Measurements from ENCODE around the gene USP19. TPM values are rescaled to one million over a fixed set of nuclear protein-coding genes. Genes with fewer than 3 reads are reported as not detected.

The USP19 gene
- polyA plus RNA-seq, 1 donor from 2014 or later, result 58.5 TPM

GRCh38 chr3:49162751-49163419 is 42.3 kb upstream of the USP19 start:
- Histone ChIP-seq H3K4me2 (ENCODE audit: low read length) (no peak overlapping the region), H3K9ac (ENCODE audit: low read length) (no peak overlapping the region), H3K79me2 (replicated peaks; ENCODE audit: insufficient read depth, low read length) (peaks cover 24% of the 10 kb centered on the region), H3K36me3 (ENCODE audit: insufficient read depth, low read length) (no peaks in the 10 kb centered on the region), H3K9me3 (ENCODE audit: low read length) (no peaks in the 10 kb centered on the region), H3K27me3 (ENCODE audit: insufficient read depth, low read depth, low read length) (no peaks in the 10 kb centered on the region), H3F3A (ENCODE audit: insufficient read depth, low read length, poor library complexity, severe bottlenecking) (no peaks in the 10 kb centered on the region), H3K27ac (ENCODE audit: low read length) (no peak overlapping the region), H2AFZ (ENCODE audit: low read depth, low read length) (no peak overlapping the region), H3K4me3 (ENCODE audit: low read length) (no peak overlapping the region), H4K20me1 (ENCODE audit: insufficient read depth) (no peaks in the 10 kb centered on the region), H3K9me2 (ENCODE audit: insufficient read depth, low read length) (no peaks in the 10 kb centered on the region)
- TF ChIP-seq EZH2 (IDR thresholded peaks at IDR 0.05; ENCODE audit: borderline replicate concordance, insufficient read depth, low read length, poor library complexity, severe bottlenecking) (no peak), EP300 (conservative IDR thresholded peaks at IDR 0.05; ENCODE audit: poor library complexity, severe bottlenecking) (no peak), SMC3 (conservative IDR thresholded peaks at IDR 0.05; ENCODE audit: poor library complexity) (no peak), CTCF (IDR thresholded peaks at IDR 0.05; ENCODE audit: poor library complexity, severe bottlenecking) (no peak), MXI1 (conservative IDR thresholded peaks at IDR 0.05; ENCODE audit: poor library complexity, severe bottlenecking) (no peak), REST (IDR thresholded peaks at IDR 0.05; ENCODE audit: borderline replicate concordance) (no peak), POLR2AphosphoS5 (IDR thresholded peaks at IDR 0.05) (no peak), RAD21 (conservative IDR thresholded peaks at IDR 0.05) (no peak), TAF1 (IDR thresholded peaks at IDR 0.05; ENCODE audit: low read depth) (no peak)

GRCh38 chr3:49161808-49162530 is 41.3 kb upstream of the USP19 start:
- Histone ChIP-seq H3K79me2 (replicated peaks; ENCODE audit: insufficient read depth, low read length) (peaks cover 24% of the 10 kb centered on the region), H3K27ac (ENCODE audit: low read length) (no peak overlapping the region), H2AFZ (ENCODE audit: low read depth, low read length) (no peak overlapping the region), H3K4me3 (ENCODE audit: low read length) (no peak overlapping the region), H3K4me2 (ENCODE audit: low read length) (no peak overlapping the region), H3K27me3 (ENCODE audit: insufficient read depth, low read depth, low read length) (no peaks in the 10 kb centered on the region), H3K9me3 (ENCODE audit: low read length) (no peaks in the 10 kb centered on the region), H3K36me3 (ENCODE audit: insufficient read depth, low read length) (no peaks in the 10 kb centered on the region), H3F3A (ENCODE audit: insufficient read depth, low read length, poor library complexity, severe bottlenecking) (no peaks in the 10 kb centered on the region), H3K9me2 (ENCODE audit: insufficient read depth, low read length) (no peaks in the 10 kb centered on the region), H4K20me1 (ENCODE audit: insufficient read depth) (no peaks in the 10 kb centered on the region), H3K9ac (ENCODE audit: low read length) (no peak overlapping the region)
- TF ChIP-seq REST (IDR thresholded peaks at IDR 0.05; ENCODE audit: borderline replicate concordance), result no peak
- no peak for TF ChIP-seq CTCF (IDR thresholded peaks at IDR 0.05; ENCODE audit: poor library complexity, severe bottlenecking)
- no peak for TF ChIP-seq POLR2AphosphoS5 (IDR thresholded peaks at IDR 0.05)
- no peak for TF ChIP-seq EP300 (conservative IDR thresholded peaks at IDR 0.05; ENCODE audit: poor library complexity, severe bottlenecking)
- TF ChIP-seq MXI1 (conservative IDR thresholded peaks at IDR 0.05; ENCODE audit: poor library complexity, severe bottlenecking), result no peak
- TF ChIP-seq TAF1 (IDR thresholded peaks at IDR 0.05; ENCODE audit: low read depth), result no peak
- no peak for TF ChIP-seq SMC3 (conservative IDR thresholded peaks at IDR 0.05; ENCODE audit: poor library complexity)
- no peak for TF ChIP-seq EZH2 (IDR thresholded peaks at IDR 0.05; ENCODE audit: borderline replicate concordance, insufficient read depth, low read length, poor library complexity, severe bottlenecking)
- no peak for TF ChIP-seq RAD21 (conservative IDR thresholded peaks at IDR 0.05)

Data from neural cell (in vitro differentiated cells).